ENCODE measurements around the gene UBE2D2. TPM values are rescaled to one million over a fixed set of nuclear protein-coding genes. Genes with fewer than 3 reads are reported as not detected.
"Not testable (repeated sequence)": the region's sequence is repeated elsewhere in the genome, so short reads cannot be mapped to it uniquely, and the experiment has no call there.

Gene UBE2D2
- polyA plus RNA-seq, 6 donors from 2014 or later = 374 to 562 (median 427) TPM

DNA sequence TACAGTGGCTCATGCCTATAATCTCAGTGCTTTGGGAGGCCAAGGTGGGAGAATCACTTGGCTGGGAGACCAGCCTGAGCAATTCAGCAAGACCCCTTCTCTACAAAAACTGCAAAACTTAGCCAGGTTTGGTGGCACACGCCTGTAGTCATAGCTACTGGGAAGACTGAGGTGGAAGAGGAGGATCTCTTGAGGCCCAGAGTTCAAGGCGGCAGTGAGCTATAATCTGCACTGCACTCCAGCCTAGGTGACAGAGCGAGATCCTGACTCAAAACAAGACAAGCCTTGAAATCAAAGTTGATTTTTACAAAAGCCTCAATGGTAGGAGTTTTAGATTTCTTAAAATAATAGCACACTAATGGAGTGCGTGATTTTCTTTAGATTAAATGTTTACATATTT is 14.6 kb downstream of the UBE2D2 start:
- DNase-seq = no peak
- no peak for ATAC-seq (ENCODE audit: low read depth in 2 of 2)
- Mint-ChIP-seq H3K9me3 (no peaks in the 10 kb centered on the region), H3K27ac (peak overlapping the region in 3 of 6 donors; percentile 49 to 72 (median 61)), H3K36me3 (peaks cover 0 to 5% of the 10 kb centered on the region in 2 donors), H3K27me3 (no peaks in the 10 kb centered on the region), H3K4me1 (peaks cover 48 to 85% (median 73%) of the 10 kb centered on the region in 3 donors), H3K4me3 (peak overlapping the region in 3 of 8 donors; percentile 28 to 59 (median 32))

DNA sequence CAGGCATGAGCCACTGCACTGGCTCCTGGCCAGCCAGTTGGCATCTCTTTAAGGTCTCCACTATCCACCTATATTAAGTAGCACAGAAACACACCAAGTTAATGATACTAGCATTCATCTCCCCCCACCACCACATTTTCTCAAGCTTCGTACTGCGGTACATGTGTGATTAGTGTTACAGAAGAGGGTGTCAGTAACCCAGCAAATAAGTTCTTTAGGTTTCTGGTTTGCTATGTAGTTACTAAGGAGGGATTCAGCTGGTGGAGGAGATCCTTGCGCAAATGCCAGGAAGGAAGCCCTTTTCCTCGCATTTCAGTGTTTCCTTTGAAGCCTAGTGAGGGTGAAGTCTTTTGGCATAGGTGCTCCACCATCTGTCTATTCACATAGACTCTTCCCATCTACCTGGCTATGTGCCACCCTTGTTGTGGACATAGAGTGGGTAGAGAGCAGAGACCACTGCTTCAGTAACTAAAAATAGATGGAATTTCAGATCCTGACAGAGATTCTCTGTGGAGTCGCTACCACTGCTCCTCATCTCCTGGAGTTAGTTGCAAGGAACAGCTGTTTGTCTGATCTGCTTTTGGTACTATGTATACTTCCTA is 16.7 kb downstream of the UBE2D2 start:
- Mint-ChIP-seq H3K36me3 (no peaks in the 10 kb centered on the region), H3K9me3 (no peaks in the 10 kb centered on the region), H3K27me3 (no peaks in the 10 kb centered on the region), H3K4me3 (peak overlapping the region in 7 of 8 donors; percentile 10 to 79 (median 60)), H3K27ac (peak overlapping the region; percentile 6 to 88 (median 77)), H3K4me1 (peaks cover 40 to 83% (median 66%) of the 10 kb centered on the region in 3 donors)
- ATAC-seq (ENCODE audit: low read depth in 2 of 2) (no peak), DNase-seq (no peak)

- H3K27ac Mint-ChIP-seq = peak overlapping the region; percentile 6 to 86 (median 60)
- no peaks in the 10 kb centered on the region for H3K9me3 Mint-ChIP-seq
- H3K27me3 Mint-ChIP-seq = no peaks in the 10 kb centered on the region
- DNase-seq = no peak
- H3K4me1 Mint-ChIP-seq = peaks cover 40 to 85% (median 67%) of the 10 kb centered on the region in 3 donors
- H3K4me3 Mint-ChIP-seq = peak overlapping the region in 7 of 8 donors; percentile 3 to 79 (median 33)
- no peaks in the 10 kb centered on the region for H3K36me3 Mint-ChIP-seq
- ATAC-seq (ENCODE audit: low read depth in 2 of 2) = no peak
These were observed 17.2 kb downstream of the UBE2D2 start for GRCh38 chr5:139578325-139578724.

DNA sequence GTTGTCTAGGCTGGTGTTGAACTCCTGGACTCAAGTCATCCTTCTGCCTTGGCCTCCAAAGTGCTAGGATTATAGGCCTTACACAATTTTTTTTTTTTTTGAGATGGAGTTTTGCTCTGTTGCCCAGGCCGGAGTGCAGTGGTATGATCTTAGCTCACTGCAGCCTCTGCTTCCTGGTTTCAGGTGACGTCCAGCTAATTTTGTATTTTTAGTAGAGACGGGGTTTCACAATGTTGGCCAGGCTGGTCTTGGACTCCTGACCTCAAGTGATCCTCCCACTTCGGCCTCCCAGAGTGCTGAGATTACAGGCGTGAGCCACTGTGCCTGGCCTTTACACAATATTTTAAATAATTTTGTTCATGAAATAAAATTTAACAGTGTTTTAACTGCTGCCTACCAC is 21.0 kb downstream of the UBE2D2 start:
- H3K27me3 Mint-ChIP-seq; ATAC-seq (ENCODE audit: low read depth in 2 of 2); H3K36me3 Mint-ChIP-seq; DNase-seq; H3K9me3 Mint-ChIP-seq: not testable (repeated sequence)
- H3K4me3 Mint-ChIP-seq = peak overlapping the region in 1 of 8 donors; percentile 57
- peak overlapping the region in 2 of 6 donors; percentile 41 to 60 for H3K27ac Mint-ChIP-seq
- H3K4me1 Mint-ChIP-seq = peaks cover 39 to 86% (median 59%) of the 10 kb centered on the region in 3 donors

- Mint-ChIP-seq H3K9me3 (no peaks in the 10 kb centered on the region), H3K27me3 (no peaks in the 10 kb centered on the region), H3K4me3 (no peak overlapping the region), H3K4me1 (peaks cover 36 to 84% (median 63%) of the 10 kb centered on the region in 3 donors), H3K27ac (peak overlapping the region in 1 of 6 donors; percentile 16), H3K36me3 (no peaks in the 10 kb centered on the region)
- ATAC-seq (ENCODE audit: low read depth in 2 of 2) (no peak), DNase-seq (no peak)
These were observed 23.0 kb downstream of the UBE2D2 start for GRCh38 chr5:139584137-139584536.

DNA sequence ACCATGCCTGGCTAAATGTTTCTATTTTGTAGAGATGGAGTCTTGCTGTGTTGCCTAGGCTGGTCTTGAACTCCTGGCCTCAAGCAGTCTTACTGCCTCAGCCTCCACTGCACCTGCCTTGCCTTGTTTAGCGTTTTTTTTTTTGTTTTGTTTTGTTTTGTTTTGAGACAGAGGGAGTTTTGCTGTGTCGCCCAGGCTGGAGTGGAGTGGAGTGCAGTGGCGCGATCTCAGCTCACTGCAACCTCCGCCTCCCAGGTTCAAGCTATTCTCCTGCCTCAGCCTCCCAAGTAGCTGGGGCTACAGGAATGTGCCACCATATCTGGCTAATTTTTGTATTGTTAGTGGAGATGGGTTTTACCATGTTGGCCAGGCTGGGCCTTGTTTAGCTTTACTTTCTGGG is 27.0 kb downstream of the UBE2D2 start:
- not testable (repeated sequence) for H3K36me3 Mint-ChIP-seq; ATAC-seq (ENCODE audit: low read depth in 2 of 2); DNase-seq; H3K9me3 Mint-ChIP-seq; H3K27me3 Mint-ChIP-seq
- Mint-ChIP-seq H3K4me1 (peaks cover 43 to 90% (median 78%) of the 10 kb centered on the region in 3 donors), H3K27ac (peak overlapping the region in 5 of 6 donors; percentile 15 to 74 (median 44)), H3K4me3 (peak overlapping the region in 1 of 8 donors; percentile 16)

- H3K27me3 Mint-ChIP-seq = no peaks in the 10 kb centered on the region
- H3K4me1 Mint-ChIP-seq = peaks cover 37 to 87% (median 70%) of the 10 kb centered on the region in 3 donors
- peak overlapping the region in 1 of 8 donors; percentile 50 for H3K4me3 Mint-ChIP-seq
- peak overlapping the region; percentile 39 to 84 (median 62) for H3K27ac Mint-ChIP-seq
- H3K36me3 Mint-ChIP-seq = peaks cover 0 to 4% of the 10 kb centered on the region in 2 donors
- H3K9me3 Mint-ChIP-seq = no peaks in the 10 kb centered on the region
- no peak for ATAC-seq (ENCODE audit: low read depth in 2 of 2)
- no peak for DNase-seq
These were observed 27.8 kb downstream of the UBE2D2 start for GRCh38 chr5:139588962-139589361.

- H3K4me3 Mint-ChIP-seq = peak overlapping the region in 4 of 8 donors; percentile 10 to 78 (median 39)
- ATAC-seq (ENCODE audit: low read depth in 2 of 2) (peak; percentile 45 to 52), DNase-seq (no peak)
- H3K9me3 Mint-ChIP-seq = no peaks in the 10 kb centered on the region
- H3K4me1 Mint-ChIP-seq = peaks cover 30 to 80% (median 69%) of the 10 kb centered on the region in 3 donors
- peak overlapping the region; percentile 1 to 89 (median 44) for H3K27ac Mint-ChIP-seq
- H3K36me3 Mint-ChIP-seq = peaks cover 0 to 4% of the 10 kb centered on the region in 2 donors
- no peaks in the 10 kb centered on the region for H3K27me3 Mint-ChIP-seq
These were observed 31.1 kb downstream of the UBE2D2 start for GRCh38 chr5:139592289-139592688.

DNA sequence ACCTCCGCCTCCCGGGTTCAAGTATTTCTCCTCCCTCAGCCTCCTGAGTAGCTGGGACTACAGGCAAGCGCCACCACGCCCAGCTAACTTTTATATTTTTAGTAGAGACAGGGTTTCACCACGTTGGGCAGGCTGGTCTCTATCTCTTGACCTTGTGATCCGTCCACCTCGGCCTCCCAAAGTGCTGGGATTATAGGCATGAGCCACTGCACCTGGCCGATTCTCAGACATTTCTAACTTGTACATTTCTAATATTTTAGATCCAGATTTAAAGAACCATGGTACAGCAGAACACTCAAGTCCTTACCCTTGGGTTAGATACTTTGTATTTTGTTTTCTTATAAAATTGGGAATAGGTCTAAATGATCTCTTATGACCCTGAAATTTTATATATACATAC is 31.9 kb downstream of the UBE2D2 start:
- Mint-ChIP-seq H3K4me1 (peaks cover 26 to 80% (median 62%) of the 10 kb centered on the region in 3 donors), H3K4me3 (peak overlapping the region in 4 of 8 donors; percentile 26 to 78 (median 60)), H3K27ac (peak overlapping the region in 3 of 6 donors; percentile 14 to 89 (median 82))
- DNase-seq; H3K36me3 Mint-ChIP-seq; H3K9me3 Mint-ChIP-seq; H3K27me3 Mint-ChIP-seq; ATAC-seq (ENCODE audit: low read depth in 2 of 2): not testable (repeated sequence)

- Mint-ChIP-seq H3K36me3 (peaks cover 0 to 4% of the 10 kb centered on the region in 2 donors), H3K27ac (peak overlapping the region in 2 of 6 donors; percentile 44 to 75), H3K4me3 (peak overlapping the region in 1 of 8 donors; percentile 55), H3K27me3 (no peaks in the 10 kb centered on the region), H3K4me1 (peaks cover 23 to 81% (median 55%) of the 10 kb centered on the region in 3 donors), H3K9me3 (no peaks in the 10 kb centered on the region)
- no peak for ATAC-seq (ENCODE audit: low read depth in 2 of 2)
- DNase-seq = no peak
These were observed 32.7 kb downstream of the UBE2D2 start for GRCh38 chr5:139593716-139594319.

- Mint-ChIP-seq H3K4me3 (peak overlapping the region in 2 of 8 donors; percentile 1 to 7), H3K9me3 (no peaks in the 10 kb centered on the region), H3K36me3 (peaks cover 0 to 3% of the 10 kb centered on the region in 2 donors), H3K4me1 (peaks cover 13 to 54% (median 38%) of the 10 kb centered on the region in 3 donors), H3K27ac (peak overlapping the region in 5 of 6 donors; percentile 1 to 75 (median 8)), H3K27me3 (no peaks in the 10 kb centered on the region)
- ATAC-seq (ENCODE audit: low read depth in 2 of 2) = no peak
- no peak for DNase-seq
These were observed 36.0 kb downstream of the UBE2D2 start for GRCh38 chr5:139597134-139597533.

GRCh38 chr5:139598601-139598965 is 37.4 kb downstream of the UBE2D2 start:
- H3K4me3 Mint-ChIP-seq = peak overlapping the region in 1 of 8 donors; percentile 10
- peaks cover 10 to 46% (median 32%) of the 10 kb centered on the region in 3 donors for H3K4me1 Mint-ChIP-seq
- not testable (repeated sequence) for H3K27ac Mint-ChIP-seq; ATAC-seq (ENCODE audit: low read depth in 2 of 2); H3K27me3 Mint-ChIP-seq; DNase-seq; H3K36me3 Mint-ChIP-seq; H3K9me3 Mint-ChIP-seq

DNA sequence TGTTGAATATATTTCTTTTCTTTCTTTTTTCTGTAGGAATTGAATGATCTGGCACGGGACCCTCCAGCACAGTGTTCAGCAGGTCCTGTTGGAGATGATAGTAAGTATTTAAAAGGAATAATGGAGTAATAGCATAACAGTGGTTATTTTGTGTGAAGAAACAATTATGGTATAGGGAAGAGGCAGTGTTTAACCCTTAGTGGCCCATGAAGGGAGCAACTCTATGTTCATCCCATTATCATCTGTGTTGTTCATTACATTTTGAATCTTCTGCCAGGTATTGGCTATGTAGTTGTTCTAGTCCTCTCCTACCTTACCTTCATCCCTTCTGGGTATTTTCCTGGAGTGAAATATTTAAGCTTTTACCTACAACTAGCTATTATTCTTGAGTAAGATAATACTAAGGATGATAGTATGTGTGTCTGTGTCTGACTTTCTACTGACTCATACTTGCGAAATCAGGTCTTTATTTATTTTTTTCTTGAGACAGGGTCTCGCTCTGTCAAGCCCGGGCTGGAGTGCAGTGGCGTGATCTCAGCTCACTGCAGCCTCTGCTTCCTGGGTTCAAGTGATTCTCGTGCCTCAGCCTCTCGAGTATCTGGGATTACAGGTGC is 39.3 kb downstream of the UBE2D2 start:
- no peak for ATAC-seq (ENCODE audit: low read depth in 2 of 2)
- Mint-ChIP-seq H3K27ac (peak overlapping the region in 4 of 6 donors; percentile 31 to 59 (median 45)), H3K36me3 (no peaks in the 10 kb centered on the region), H3K27me3 (no peaks in the 10 kb centered on the region), H3K9me3 (no peaks in the 10 kb centered on the region), H3K4me3 (no peak overlapping the region), H3K4me1 (peaks cover 14 to 43% (median 24%) of the 10 kb centered on the region in 3 donors)
- DNase-seq = no peak

All from naive B cell (primary cell).